ENCODE measurements around the gene NIPSNAP2.

NIPSNAP2 gene

GRCh38 chr7:55965100-55965470 lies 700 bp downstream of the NIPSNAP2 start:
- DNase-seq (ENCODE audit: extremely low spot score): no peak
- TF ChIP-seq FOXM1 (IDR thresholded peaks at IDR 0.05; ENCODE audit: borderline replicate concordance): no peak
- no peak for TF ChIP-seq BHLHE40 (IDR thresholded peaks at IDR 0.05; ENCODE audit: borderline replicate concordance)
- no peak for TF ChIP-seq SUZ12 (IDR thresholded peaks at IDR 0.05)
- TF ChIP-seq PKNOX1 (IDR thresholded peaks at IDR 0.05): no peak
- TF ChIP-seq LEF1 (IDR thresholded peaks at IDR 0.05; ENCODE audit: borderline replicate concordance): no peak
- no peak for TF ChIP-seq SP1 (IDR thresholded peaks at IDR 0.05)
- no peak for TF ChIP-seq L3MBTL2 (conservative IDR thresholded peaks at IDR 0.05)
- TF ChIP-seq FOXA1 (IDR thresholded peaks at IDR 0.05): no peak
- no peak for TF ChIP-seq TARDBP (IDR thresholded peaks at IDR 0.05)
- TF ChIP-seq HDGF (IDR thresholded peaks at IDR 0.05; ENCODE audit: borderline replicate concordance): no peak
- no peak for TF ChIP-seq ELF4 (IDR thresholded peaks at IDR 0.05)
- no peak for TF ChIP-seq ARNT (IDR thresholded peaks at IDR 0.05)
- no peak for TF ChIP-seq FOXK2 (IDR thresholded peaks at IDR 0.05)
- no peak for TF ChIP-seq NFRKB (IDR thresholded peaks at IDR 0.05)
- no peak for TF ChIP-seq ZNF384 (IDR thresholded peaks at IDR 0.05)
- ChIA-PET CTCF (interaction anchor here (0.6 to 1.5 kb wide), 3 partner anchors 10 to 692 kb away, joined by 3 to 7 read pairs (median 4); no protein-coding TSS in a partner anchor), POLR2A (interaction anchor here (1.4 kb wide), 2 partner anchors 86 to 141 kb away, joined by 3 to 6 read pairs; partner anchors contain the start of genes CCT6A, CHCHD2 and PSPH)

GRCh38 chr7:55965805-55966421 lies 1.5 kb downstream of the NIPSNAP2 start:
- POLR2A ChIA-PET: no interaction called here
- DNase-seq (ENCODE audit: extremely low spot score): no peak

GRCh38 chr7:55966851-55967250 lies 2.5 kb downstream of the NIPSNAP2 start:
- no peak for TF ChIP-seq FOXM1 (IDR thresholded peaks at IDR 0.05; ENCODE audit: borderline replicate concordance)
- no peak for TF ChIP-seq ARNT (IDR thresholded peaks at IDR 0.05)
- TF ChIP-seq HDGF (IDR thresholded peaks at IDR 0.05; ENCODE audit: borderline replicate concordance): no peak
- TF ChIP-seq LEF1 (IDR thresholded peaks at IDR 0.05; ENCODE audit: borderline replicate concordance): no peak
- TF ChIP-seq L3MBTL2 (conservative IDR thresholded peaks at IDR 0.05): no peak
- TF ChIP-seq FOXA1 (IDR thresholded peaks at IDR 0.05): no peak
- TF ChIP-seq NFRKB (IDR thresholded peaks at IDR 0.05): no peak
- TF ChIP-seq FOXK2 (IDR thresholded peaks at IDR 0.05): no peak
- no peak for TF ChIP-seq ELF4 (IDR thresholded peaks at IDR 0.05)
- TF ChIP-seq CTBP1 (IDR thresholded peaks at IDR 0.05; ENCODE audit: borderline replicate concordance): no peak
- TF ChIP-seq SP1 (IDR thresholded peaks at IDR 0.05): no peak
- TF ChIP-seq SUZ12 (IDR thresholded peaks at IDR 0.05): no peak
- TF ChIP-seq PKNOX1 (IDR thresholded peaks at IDR 0.05): no peak
- no peak for DNase-seq (ENCODE audit: extremely low spot score)
- ChIA-PET POLR2A (interaction anchor here (0.6 to 1.0 kb wide), 2 partner anchors 10 to 33 kb away, joined by 3 to 4 read pairs; no protein-coding TSS in a partner anchor), CTCF (no interaction called here)

More at GRCh38 chr7:55965805-55966421, 1.5 kb downstream of the NIPSNAP2 start:
- CTCF ChIA-PET: no interaction called here
- TF ChIP-seq TARDBP (IDR thresholded peaks at IDR 0.05): no peak
- 0 out of 2 replicates have a peak, but pooled peaks have one; percentile 15 for TF ChIP-seq L3MBTL2 (conservative IDR thresholded peaks at IDR 0.05)
- no peak for TF ChIP-seq ZNF384 (IDR thresholded peaks at IDR 0.05)
- TF ChIP-seq FOXM1 (IDR thresholded peaks at IDR 0.05; ENCODE audit: borderline replicate concordance): no peak

GRCh38 chr7:55969391-55969790 lies 5.0 kb downstream of the NIPSNAP2 start:
- TF ChIP-seq FOXK2 (IDR thresholded peaks at IDR 0.05): no peak
- TF ChIP-seq L3MBTL2 (conservative IDR thresholded peaks at IDR 0.05): no peak
- TF ChIP-seq SUZ12 (IDR thresholded peaks at IDR 0.05): no peak
- TF ChIP-seq FOXA1 (IDR thresholded peaks at IDR 0.05): no peak
- no peak for TF ChIP-seq BHLHE40 (IDR thresholded peaks at IDR 0.05; ENCODE audit: borderline replicate concordance)
- no peak for TF ChIP-seq NFRKB (IDR thresholded peaks at IDR 0.05)
- no peak for TF ChIP-seq LEF1 (IDR thresholded peaks at IDR 0.05; ENCODE audit: borderline replicate concordance)
- TF ChIP-seq TARDBP (IDR thresholded peaks at IDR 0.05): no peak
- no peak for TF ChIP-seq CTBP1 (IDR thresholded peaks at IDR 0.05; ENCODE audit: borderline replicate concordance)
- POLR2A ChIA-PET: no interaction called here
- CTCF ChIA-PET: no interaction called here
- no peak for DNase-seq (ENCODE audit: extremely low spot score)

GRCh38 chr7:55970561-55970960 lies 6.2 kb downstream of the NIPSNAP2 start:
- CTCF ChIA-PET: no interaction called here
- POLR2A ChIA-PET: no interaction called here

More at GRCh38 chr7:55970561-55970960, 6.2 kb downstream of the NIPSNAP2 start:
- no peak for DNase-seq (ENCODE audit: extremely low spot score)
- no peak for TF ChIP-seq FOXM1 (IDR thresholded peaks at IDR 0.05; ENCODE audit: borderline replicate concordance)
- no peak for TF ChIP-seq HDGF (IDR thresholded peaks at IDR 0.05; ENCODE audit: borderline replicate concordance)
- no peak for TF ChIP-seq SUZ12 (IDR thresholded peaks at IDR 0.05)
- TF ChIP-seq L3MBTL2 (conservative IDR thresholded peaks at IDR 0.05): no peak
- TF ChIP-seq SP1 (IDR thresholded peaks at IDR 0.05): no peak
- no peak for TF ChIP-seq FOXA1 (IDR thresholded peaks at IDR 0.05)
- TF ChIP-seq TARDBP (IDR thresholded peaks at IDR 0.05): no peak
- no peak for TF ChIP-seq ELF4 (IDR thresholded peaks at IDR 0.05)
- no peak for TF ChIP-seq PKNOX1 (IDR thresholded peaks at IDR 0.05)
- TF ChIP-seq FOXK2 (IDR thresholded peaks at IDR 0.05): no peak
- no peak for TF ChIP-seq CTBP1 (IDR thresholded peaks at IDR 0.05; ENCODE audit: borderline replicate concordance)
- TF ChIP-seq NFRKB (IDR thresholded peaks at IDR 0.05): no peak
- no peak for TF ChIP-seq ARNT (IDR thresholded peaks at IDR 0.05)
- TF ChIP-seq BHLHE40 (IDR thresholded peaks at IDR 0.05; ENCODE audit: borderline replicate concordance): no peak
